IPS-11a (cell line): ENCODE results near the gene PLRG1.
A peak's percentile ranks its signal among the peaks of the same experiment; 100 is the strongest.

Experiments used
- H3K4me3 ChIP-seq: one replicate; pipeline ENCODE4 v1.5.1; 2013; ENCODE audit warnings: low read depth, low read length, control low read depth

PLRG1 gene

DNA sequence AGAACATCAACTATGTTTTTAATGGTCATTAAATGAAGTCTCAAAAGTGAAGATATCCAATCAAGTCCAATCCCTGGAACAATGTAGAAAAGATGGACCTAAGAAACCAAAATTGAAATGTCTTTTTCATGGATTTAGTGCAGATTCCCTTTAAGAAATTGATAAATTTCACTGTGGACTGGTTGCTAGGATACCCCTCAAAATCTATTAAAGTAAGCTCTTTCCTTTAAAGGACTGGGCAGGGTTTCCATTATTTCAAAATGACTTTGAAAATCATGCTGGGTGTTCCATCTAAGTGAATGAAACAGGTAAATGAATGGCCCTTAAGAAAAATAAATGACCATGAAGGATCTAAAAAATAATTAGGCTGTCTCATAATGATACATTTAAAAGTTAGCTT lies 28.6 kb downstream of the PLRG1 start:
- no peak overlapping the region for H3K4me3 ChIP-seq

DNA sequence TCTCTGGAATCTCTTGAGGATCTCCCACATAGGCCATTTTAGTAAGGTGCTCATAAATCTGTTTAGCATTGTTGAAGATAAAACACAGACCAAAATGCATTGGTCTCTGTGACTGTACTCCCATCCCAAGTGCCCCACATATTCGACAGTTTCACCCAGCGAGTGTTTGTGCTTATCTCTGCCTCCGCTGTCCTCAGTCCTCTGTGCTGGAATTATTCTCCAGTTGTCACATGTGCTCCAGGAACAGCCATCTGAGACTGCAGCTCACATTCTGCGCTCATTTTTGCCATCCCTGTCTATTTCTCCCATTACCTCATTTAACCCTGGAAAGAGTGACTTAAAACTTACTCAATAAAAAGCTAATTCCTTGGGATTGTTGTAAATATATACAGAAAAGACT lies 31.0 kb downstream of the PLRG1 start:
- H3K4me3 ChIP-seq = no peak overlapping the region

DNA sequence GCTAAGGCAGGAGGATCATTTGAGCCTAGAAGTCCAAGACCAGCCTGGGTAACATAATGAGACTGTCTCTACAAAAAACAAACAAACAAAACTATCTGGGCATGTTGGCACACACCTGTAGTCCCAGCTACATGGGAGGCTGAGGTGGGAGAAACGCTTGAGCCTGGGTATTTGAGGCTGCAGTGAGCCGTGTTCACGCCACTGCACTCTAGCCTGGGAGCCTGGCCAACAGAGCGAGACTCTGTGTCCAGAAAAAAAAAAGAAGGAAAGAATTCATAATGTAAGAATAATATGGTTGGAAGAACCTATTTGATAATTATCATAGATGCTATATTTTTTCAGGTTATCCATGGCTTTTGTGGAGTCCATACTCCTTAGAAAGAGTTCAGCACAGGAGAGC lies 32.6 kb downstream of the PLRG1 start:
- no peak overlapping the region for H3K4me3 ChIP-seq

DNA sequence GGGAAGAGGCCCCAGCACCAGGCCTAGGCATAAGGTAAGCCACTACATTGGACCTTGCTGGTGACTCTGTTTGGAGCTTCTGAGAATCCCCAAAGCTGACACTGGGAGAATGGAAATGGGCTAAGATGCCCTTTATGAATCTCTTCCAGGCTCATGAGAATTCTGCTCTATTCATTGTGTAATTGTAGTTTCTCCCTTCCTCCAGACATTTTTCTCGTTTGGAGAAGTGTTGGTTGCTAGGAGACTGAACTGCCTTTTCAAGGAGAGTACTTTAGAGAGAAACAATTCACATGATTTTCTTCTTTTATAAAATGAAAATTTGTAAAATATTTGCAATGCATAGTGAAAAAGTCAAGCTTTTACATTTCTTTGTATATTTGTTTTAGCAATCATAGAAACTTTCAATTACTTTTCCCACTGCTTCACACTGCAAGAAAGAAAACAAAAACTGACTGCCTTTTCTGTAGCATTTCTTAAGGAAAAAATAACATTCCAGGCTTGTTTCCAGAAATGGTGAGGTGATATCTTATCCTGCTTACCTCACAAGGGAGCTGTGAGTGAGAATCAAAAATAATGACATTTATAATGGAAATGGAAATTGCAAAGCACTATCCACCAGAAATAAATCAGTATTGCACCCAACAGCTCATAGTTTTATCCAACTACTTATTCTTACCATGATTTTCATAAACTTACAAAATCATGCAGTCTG lies 33.7 kb downstream of the PLRG1 start:
- no peak overlapping the region for H3K4me3 ChIP-seq

DNA sequence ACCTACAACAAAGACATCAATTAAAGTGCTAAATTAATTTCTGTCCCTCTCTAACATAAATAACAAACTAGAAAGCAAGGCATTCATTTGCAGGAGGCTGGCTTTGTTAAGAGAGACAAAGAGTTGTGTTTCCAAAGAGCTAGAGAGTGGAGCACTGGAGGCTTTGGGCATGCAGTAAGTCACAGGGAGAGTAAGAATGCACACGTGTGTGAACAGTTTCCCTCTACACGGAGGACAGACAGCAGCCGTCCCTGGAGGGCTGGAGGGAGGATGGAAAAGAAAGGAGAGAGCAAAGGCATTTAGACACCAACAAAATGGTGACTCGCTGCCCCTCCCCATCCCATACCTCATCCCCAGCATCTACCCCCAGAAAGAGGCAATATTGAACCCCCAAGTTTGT lies 38.2 kb downstream of the PLRG1 start:
- no peak overlapping the region for H3K4me3 ChIP-seq

DNA sequence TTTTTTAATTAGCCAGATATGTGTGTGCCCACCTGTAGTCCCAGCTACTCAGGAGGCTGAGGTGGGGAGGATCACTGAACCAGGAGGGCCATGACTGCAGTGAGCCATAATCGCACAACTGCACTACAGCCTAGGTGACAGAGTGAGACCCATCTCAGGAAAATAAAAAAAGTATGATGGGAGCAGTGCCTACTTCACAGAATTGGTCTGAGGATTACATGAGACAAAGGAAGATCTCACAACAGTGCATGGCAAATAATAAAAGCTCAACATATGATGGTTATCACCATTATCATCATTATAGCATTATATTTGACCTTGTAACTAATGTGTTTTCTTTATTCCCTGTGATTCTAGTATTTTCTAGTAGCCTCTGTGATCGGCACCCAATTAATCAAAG lies 38.7 kb downstream of the PLRG1 start:
- H3K4me3 ChIP-seq = no peak overlapping the region

DNA sequence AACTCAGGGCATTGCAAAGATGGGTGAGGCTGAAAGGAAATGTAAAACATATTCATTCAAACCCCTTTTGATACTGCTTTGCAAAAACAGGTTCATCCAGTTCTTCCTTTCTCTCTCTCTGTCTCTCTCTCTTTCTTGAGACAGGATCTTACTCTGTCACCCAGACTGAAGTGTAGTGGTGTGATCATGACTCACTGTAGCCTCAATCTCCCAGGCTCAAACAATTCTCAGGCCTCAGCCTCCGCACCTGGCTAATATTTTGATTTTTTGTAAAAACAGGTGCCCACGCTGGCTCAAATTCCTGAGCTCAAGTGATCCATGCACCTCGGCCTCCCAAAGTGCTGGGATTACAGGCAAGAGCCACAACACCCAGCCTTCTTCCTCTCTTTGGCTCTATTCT lies 43.0 kb downstream of the PLRG1 start:
- no peak overlapping the region for H3K4me3 ChIP-seq

DNA sequence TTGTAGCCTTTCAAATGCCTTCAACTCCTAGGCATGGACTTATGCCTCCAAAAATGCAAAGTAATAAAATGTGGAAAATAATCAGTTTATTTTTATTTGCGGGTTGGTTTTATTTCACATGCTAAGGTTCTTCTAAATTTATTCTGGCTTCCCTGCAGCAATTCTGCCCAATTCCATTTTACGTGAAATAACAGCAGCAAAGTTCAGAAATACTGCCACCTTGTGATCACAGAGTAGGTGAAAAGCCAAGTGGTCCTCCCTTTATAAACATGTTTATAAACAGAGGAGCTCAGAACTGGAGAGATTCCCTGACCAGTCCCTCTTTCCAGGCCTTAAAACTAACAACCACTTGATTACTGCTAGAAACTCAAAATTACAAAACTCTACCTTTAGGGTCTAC lies 43.9 kb downstream of the PLRG1 start:
- H3K4me3 ChIP-seq = no peak overlapping the region

DNA sequence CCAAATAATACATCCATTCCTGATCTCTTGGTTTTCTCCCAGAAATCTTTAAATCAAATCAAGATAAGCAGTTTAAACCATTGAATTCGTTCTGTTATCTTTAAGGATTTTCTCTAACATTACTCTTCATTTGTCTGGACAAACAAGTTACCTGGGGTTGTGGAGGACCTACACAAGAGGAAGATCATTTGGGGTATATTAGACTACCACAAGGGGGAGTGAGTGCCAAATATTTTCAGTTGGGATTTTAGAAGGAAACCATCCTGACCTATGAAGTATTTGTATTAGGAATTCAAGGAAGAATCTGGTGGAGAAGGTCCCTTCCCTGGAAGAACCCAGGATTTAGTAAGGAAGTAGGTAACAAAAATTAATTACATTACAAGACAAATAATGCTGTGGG lies 46.6 kb downstream of the PLRG1 start:
- H3K4me3 ChIP-seq = no peak overlapping the region

DNA sequence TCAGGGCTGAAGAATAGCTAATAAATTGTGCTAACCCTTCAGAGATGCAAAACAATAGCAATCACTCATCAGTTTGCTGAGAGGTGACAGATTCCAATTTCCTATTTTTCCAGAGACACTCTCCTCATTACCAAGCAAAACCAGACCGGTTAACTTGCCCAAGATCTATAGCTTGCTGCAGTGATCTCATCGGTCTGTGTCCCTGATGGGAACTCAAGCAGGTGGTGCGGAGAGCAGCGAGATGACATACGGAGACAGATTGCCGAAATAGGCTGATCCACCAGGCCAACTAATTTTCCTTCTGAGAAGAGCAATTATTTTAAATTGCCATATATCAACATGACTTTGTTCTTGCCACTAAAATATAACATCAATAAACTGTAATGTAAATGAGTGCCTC lies 48.1 kb downstream of the PLRG1 start:
- H3K4me3 ChIP-seq = no peak overlapping the region

DNA sequence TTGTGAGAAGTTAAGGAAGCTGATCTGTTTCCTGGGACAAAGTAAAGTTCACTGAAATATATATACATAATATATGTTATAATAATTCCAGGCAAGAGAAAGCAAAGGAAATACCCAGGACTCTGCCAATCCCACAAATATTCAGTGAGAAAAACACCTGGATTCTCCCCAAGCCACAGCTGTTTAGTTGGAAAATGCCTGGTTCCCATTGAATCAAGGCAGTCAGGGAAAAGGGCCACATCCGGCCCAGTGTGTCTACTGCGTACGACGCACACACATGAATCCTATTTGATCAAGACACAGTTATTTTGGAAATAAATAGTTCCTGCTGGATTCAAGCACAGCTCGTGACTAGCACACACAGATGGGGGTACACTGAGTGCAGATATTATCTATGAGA lies 52.3 kb downstream of the PLRG1 start:
- H3K4me3 ChIP-seq = no peak overlapping the region

DNA sequence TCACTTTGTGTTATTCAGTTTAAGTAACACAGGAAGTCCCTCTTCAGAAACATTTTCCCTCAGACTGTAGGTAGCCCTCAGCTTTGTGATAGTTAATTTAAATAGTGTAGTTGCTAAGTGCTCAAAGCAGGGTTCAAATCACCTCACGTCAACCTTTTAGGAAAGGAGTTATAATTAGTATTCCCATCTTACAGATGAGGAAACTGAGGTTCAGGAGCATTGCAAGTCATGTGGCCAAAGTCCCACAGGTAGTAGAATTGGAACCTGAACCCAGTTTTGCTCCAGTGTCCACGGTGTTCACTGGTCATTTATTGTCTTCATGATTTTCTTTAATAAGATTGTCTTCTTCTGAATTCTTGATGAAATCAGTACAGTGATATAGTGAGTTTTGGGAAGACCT lies 54.3 kb downstream of the PLRG1 start:
- no peak overlapping the region for H3K4me3 ChIP-seq

DNA sequence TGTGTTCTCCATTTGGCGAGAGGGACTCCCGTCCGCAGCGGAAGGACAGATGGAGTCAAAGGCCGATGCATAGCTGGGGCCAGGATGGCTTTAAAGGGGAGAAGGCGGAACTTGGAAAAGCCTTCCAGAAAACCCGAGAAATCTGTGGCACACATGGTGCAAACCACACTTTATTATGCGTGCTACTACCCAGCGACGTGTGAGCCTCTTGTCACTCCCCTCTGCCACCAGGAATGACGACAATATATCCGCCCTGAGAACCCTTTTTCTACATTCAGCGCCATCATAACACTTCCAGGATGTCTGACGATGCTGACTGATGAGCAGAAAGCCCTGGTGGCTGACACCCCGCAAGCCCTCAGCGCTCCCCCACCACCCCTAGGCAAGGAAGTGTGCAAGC lies 57.9 kb downstream of the PLRG1 start:
- H3K4me3 ChIP-seq = peak overlapping the region; percentile 48

DNA sequence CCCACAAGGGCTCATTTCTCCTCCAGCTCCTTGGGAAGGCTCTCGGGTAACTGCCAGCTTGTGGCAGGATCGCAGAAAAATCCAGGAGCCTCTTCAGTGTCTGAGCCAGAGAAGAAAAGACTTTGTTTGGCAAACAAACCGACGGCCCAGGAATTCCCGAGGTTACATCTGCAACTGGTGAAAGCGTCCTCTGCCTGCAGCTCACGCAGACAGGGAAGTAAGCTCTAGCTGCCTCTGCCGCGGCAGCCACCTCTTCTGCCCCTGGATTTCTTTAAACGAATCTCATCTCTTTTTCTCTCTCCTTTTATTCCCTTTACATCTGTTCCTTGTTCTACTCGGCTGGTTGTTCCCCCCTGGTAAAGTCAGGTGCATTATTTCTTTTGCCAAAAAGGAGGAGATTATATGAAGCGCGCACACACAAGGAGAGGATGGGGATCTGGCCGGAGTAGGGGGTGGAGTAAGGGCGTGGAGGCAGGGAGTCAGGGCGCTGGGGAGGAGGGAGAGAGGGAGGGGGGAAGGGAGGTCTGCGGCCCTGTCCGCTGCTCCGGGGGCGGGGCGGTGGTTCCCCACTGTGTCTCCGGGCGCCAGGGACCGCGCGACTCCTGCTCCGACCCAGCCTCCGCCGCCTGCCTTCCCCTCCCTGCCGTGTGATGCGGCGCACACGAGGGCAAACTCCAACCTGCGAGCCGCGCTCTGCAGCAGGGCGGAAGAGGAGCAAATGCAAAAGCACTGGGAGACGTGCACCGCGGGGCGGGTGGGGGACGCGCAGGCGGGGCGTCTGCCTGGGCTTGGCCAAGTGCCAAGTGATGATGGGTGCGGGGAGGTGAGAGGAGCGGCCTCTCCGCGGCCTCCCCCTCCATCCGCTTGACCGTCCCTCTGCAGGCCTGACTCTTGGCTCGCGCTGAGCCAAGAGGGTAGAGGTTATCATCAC lies 58.6 kb downstream of the PLRG1 start, which contains the start of gene DCHS2:
TSS of gene DCHS2 (minus strand) at position 459 of the 931 bp plus-strand sequence. CDS start at position 15, 444 bp downstream.
- peak within 1 kb of the TSS; percentile 48 for H3K4me3 ChIP-seq

DNA sequence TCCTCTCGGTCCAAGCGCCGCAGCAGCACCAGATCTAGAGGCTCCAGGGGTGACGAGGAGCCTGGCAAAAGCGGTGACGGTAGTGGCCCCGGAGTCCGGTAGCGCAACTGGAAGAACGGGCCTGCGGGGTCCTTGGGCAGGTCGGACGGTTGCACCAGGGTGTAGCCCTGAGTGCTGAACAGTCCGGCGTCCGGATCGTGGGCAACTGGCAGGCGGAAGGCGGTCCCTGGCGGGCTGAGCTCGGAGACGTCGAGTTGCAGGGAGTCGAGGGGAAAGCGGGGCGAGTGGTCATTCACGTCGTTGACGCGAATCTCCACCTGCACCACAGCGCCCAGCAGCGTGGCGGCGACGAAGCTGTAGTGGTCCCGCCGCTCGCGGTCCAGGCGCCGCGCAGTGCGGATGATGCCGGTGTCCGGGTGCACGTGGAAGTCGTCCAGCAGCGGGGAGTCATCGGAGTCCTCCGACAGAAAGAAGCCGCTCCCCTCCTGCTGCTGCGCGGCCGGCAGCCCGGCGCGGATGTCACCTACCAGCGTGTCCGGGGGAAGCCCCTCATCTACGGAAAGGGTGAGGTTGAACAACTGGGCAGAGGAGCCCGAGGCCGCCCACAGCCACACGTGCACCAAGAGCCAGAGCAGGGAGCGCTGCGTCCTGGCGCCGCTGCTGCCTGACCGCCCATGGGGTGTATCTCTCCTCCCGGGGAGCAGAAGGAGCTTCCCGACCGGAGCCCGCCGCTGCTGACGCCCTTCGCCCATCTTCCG lies 59.4 kb downstream of the PLRG1 start:
- H3K4me3 ChIP-seq = peak overlapping the region; percentile 48

DNA sequence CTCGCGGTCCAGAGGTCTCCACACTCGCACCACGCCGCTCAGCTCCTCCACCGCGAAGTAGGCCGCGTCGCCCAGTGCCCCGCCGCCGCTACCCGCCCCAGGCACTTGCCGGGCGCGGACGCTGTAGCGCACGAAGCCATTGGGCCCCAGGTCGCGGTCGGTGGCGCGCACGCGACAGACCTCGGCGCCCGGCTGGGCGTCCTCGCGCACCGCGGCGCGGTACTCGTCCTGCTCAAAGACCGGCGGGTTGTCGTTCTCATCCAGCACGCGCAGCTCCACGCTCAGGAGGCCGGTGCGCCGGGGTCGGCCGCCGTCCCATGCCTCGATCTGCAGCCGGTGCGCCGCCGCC lies 60.0 kb downstream of the PLRG1 start:
- no peak overlapping the region for H3K4me3 ChIP-seq

DNA sequence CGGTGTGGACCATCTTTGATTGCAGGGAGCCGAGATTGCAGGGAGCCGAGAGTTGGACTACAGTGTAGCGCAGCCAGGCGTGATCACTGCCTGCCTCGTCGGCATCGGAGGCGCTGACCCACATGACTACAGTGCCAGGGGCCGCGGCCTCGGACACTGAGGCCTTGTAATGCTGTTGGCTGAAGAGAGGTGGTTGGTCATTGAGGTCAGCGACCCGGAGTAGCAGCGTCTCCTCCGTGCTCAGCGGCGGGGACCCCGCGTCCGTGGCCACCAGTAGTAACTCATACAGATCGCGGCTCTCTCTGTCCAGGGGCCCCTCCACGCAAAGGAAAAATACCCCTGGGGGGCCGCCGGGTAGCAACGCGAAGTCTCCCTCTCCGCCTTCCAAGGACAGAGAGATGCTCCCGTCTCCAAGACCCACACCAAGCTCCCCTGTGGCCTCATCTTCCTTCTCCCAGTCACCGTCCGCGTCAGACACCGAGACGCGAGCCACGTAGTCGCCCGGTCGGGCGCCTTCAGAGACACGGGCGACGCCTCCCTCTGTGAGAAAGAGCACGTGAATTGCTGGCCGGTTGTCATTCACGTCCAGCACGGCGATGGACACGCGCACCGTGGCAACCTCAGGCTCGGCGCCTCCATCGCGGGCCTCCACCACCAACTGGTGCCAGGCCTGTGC lies 60.5 kb downstream of the PLRG1 start:
- no peak overlapping the region for H3K4me3 ChIP-seq

DNA sequence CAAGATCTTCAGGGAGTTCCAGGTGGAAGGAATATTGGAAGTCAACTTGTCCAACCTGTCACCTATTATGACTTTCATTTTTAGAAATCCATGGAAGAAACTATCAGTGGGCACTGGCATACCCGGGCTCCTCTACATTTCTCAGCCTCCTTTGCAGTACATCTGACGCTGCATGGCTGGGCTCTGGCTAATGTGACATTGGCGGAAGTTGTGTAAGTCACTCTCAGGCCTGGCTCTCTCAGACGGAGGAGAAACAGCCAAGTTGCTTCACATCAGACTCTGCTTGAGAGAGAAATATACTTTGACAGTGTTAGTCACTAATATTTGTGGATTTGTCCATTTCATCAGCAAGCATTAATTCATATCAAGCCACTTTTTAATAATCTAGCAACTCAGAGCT lies 63.1 kb downstream of the PLRG1 start:
- H3K4me3 ChIP-seq = no peak overlapping the region

DNA sequence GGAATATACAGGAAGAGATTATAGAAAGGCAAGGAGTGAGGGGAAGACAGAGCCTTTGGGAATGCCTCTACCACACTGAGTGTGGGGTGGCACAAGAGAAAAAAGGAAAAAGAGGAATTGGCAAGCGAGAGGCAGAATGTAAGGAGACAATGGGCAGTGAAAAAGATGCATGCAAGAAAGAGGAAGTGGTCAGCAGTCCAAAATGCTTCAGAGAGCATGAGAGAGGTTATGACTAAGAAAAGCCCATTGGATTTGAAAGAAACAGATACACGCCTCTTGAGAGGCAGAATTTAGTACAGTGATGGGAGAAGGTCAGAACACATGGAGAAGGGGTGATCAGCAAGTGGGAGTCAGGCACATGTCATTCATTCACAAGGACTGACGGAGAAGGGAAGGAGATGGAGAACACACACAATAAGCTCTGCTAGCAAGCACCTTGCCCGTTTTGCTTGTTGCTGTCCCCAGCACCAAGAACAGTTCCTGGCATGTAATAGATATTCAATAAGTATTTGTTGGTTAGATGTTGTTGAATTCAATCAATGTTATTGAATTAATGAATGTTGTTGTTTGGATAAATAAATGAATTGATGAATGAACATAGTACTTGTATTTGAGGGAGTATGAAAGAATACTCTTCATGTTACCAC lies 65.0 kb downstream of the PLRG1 start:
- H3K4me3 ChIP-seq = no peak overlapping the region
